Natural killer cell (primary cell): ENCODE measurements around the gene WHAMM. TPM values are rescaled to one million over a fixed set of nuclear protein-coding genes. Genes with fewer than 3 reads are reported as not detected.

Experiments used
- ATAC-seq, 3 donors: fragments of 150-1000 bp in 2 of 3; fragments of 200-7000 bp in 1 of 3; cut with Tn5 transposase; 1 replicate in 1 of 3; 2 replicates in 2 of 3; pipeline ENCODE4 v1.10.0; 2021; ENCODE audit warnings: mild to moderate bottlenecking in 2 of 3, moderate library complexity in 2 of 3
- DNase-seq, 2 donors: peaks; one replicate each; pipeline versions ENCODE4 v3.0.0 to v3.0.0-alpha.2; 2013 to 2021; ENCODE audit warnings: mixed read lengths in 1 of 2
- H3K27ac ChIP-seq: one replicate; pipeline ENCODE4 v1.5.1; 2013; ENCODE audit warnings: mild to moderate bottlenecking, low read length
- H3K27me3 ChIP-seq: one replicate; pipeline ENCODE4 v1.6.1; 2013; ENCODE audit warnings: low read length; ENCODE audit not compliant: control insufficient read depth, insufficient read depth
- H3K36me3 ChIP-seq: one replicate; pipeline ENCODE4 v1.6.1; 2013; ENCODE audit warnings: low read length; ENCODE audit not compliant: control insufficient read depth, insufficient read depth
- H3K4me1 ChIP-seq: one replicate; pipeline ENCODE4 v1.6.1; 2013; ENCODE audit warnings: low read length; ENCODE audit not compliant: control insufficient read depth, insufficient read depth
- H3K4me3 ChIP-seq: one replicate; pipeline ENCODE4 v1.5.1; 2013; ENCODE audit warnings: low read length
- H3K9me3 ChIP-seq: one replicate; pipeline ENCODE4 v1.6.1; 2013; ENCODE audit warnings: low read length; ENCODE audit not compliant: control insufficient read depth, insufficient read depth
- H3K27ac Mint-ChIP-seq, 2 donors: one replicate each; pipeline ENCODE4 v1.8.0; 2022; ENCODE audit warnings: mild to moderate bottlenecking in 2 of 2, mixed read lengths in 2 of 2, moderate library complexity in 1 of 2
- H3K27me3 Mint-ChIP-seq, 2 donors: one replicate each; pipeline ENCODE4 v1.8.0; 2022; ENCODE audit warnings: low read depth in 2 of 2, mixed read lengths in 2 of 2
- H3K36me3 Mint-ChIP-seq: one replicate; pipeline ENCODE4 v1.8.0; 2022; ENCODE audit warnings: mixed read lengths
- H3K4me1 Mint-ChIP-seq, 2 donors: one replicate each; pipeline ENCODE4 v1.8.0; 2022; ENCODE audit warnings: mixed read lengths in 2 of 2
- H3K4me3 Mint-ChIP-seq: one replicate; pipeline ENCODE4 v1.8.0; 2022; ENCODE audit warnings: mild to moderate bottlenecking, moderate library complexity, mixed read lengths
- H3K9me3 Mint-ChIP-seq, 2 donors: one replicate each; pipeline ENCODE4 v1.8.0; 2022; ENCODE audit warnings: mixed read lengths in 2 of 2
- CTCF ChIP-seq: fragments of 200-600 bp; IDR thresholded peaks from one replicate; pipeline ENCODE4 v1.8.0; 2022; ENCODE audit warnings: antibody characterized with exemption
- WGBS: methylation state at CpG from one replicate; pipeline ENCODE4 v1.1.7; 2013; ENCODE audit warnings: missing lambda C conversion rate; ENCODE audit not compliant: insufficient coverage; 5-methylcytosine and 5-hydroxymethylcytosine counted together
- intact Hi-C: fragments of 100-400 bp; cut with micrococcal nuclease; formaldehyde crosslinking; loops from one replicate; pipeline ENCODE4 v1.14.2; 2022
- total RNA-seq, 4 donors: library from RNA; stranded (reverse); fragments of 120-200 nt in 1 of 4; gene quantifications; one replicate each; pipeline versions ENCODE4 v1.2.3 to v1.2.4, GENCODE V29; 2013 to 2022

Gene WHAMM
- total RNA-seq, 3 donors from 2014 or later (not counting 1 experiment from before 2014, with no cell fraction given), result 48.5 to 78.0 (median 67.6) TPM

GRCh38 chr15:82870727-82871320, 61.4 kb downstream of the WHAMM start:
- H3K4me1 Mint-ChIP-seq, result no peaks in the 10 kb centered on the region
- ATAC-seq, result no peak
- intact Hi-C loops, result no loop called here
- no peaks in the 10 kb centered on the region for H3K36me3 Mint-ChIP-seq
- TF ChIP-seq CTCF, result no peak
- no peak overlapping the region for H3K4me3 Mint-ChIP-seq
- Histone ChIP-seq H3K4me3 (no peak overlapping the region), H3K9me3 (no peaks in the 10 kb centered on the region), H3K4me1 (peaks cover 4% of the 10 kb centered on the region), H3K27me3 (no peaks in the 10 kb centered on the region), H3K36me3 (no peaks in the 10 kb centered on the region), H3K27ac (no peak overlapping the region)
- no peaks in the 10 kb centered on the region for H3K27me3 Mint-ChIP-seq
- no peaks in the 10 kb centered on the region for H3K9me3 Mint-ChIP-seq
- no peak overlapping the region for H3K27ac Mint-ChIP-seq
- WGBS, result 52% methylated on average over 7 of the region's 7 CpGs
- DNase-seq, result no peak

- Mint-ChIP-seq H3K36me3 (no peaks in the 10 kb centered on the region), H3K9me3 (no peaks in the 10 kb centered on the region), H3K4me3 (no peak overlapping the region), H3K27me3 (no peaks in the 10 kb centered on the region), H3K4me1 (no peaks in the 10 kb centered on the region), H3K27ac (no peak overlapping the region)
- no peak overlapping the region for H3K27ac ChIP-seq
- H3K4me1 ChIP-seq, result peaks cover 4% of the 10 kb centered on the region
- 57% methylated on average over 5 of the region's 5 CpGs for WGBS
- H3K36me3 ChIP-seq, result no peaks in the 10 kb centered on the region
- H3K9me3 ChIP-seq, result no peaks in the 10 kb centered on the region
- H3K4me3 ChIP-seq, result no peak overlapping the region
- intact Hi-C loops, result no loop called here
- DNase-seq (no peak), ATAC-seq (no peak)
- no peak for TF ChIP-seq CTCF
- H3K27me3 ChIP-seq, result no peaks in the 10 kb centered on the region
Observed at GRCh38 chr15:82871358-82871757, 61.9 kb downstream of the WHAMM start.

GRCh38 chr15:82871832-82872484, 62.5 kb downstream of the WHAMM start:
- no peaks in the 10 kb centered on the region for H3K9me3 Mint-ChIP-seq
- Histone ChIP-seq H3K9me3 (no peaks in the 10 kb centered on the region), H3K27me3 (no peaks in the 10 kb centered on the region), H3K4me3 (no peak overlapping the region), H3K36me3 (no peaks in the 10 kb centered on the region), H3K4me1 (peaks cover 4% of the 10 kb centered on the region), H3K27ac (no peak overlapping the region)
- ATAC-seq (no peak), DNase-seq (no peak)
- H3K36me3 Mint-ChIP-seq, result no peaks in the 10 kb centered on the region
- H3K27ac Mint-ChIP-seq, result no peak overlapping the region
- no peak for TF ChIP-seq CTCF
- H3K4me1 Mint-ChIP-seq, result no peaks in the 10 kb centered on the region
- intact Hi-C loops, result no loop called here
- 47% methylated on average over 7 of the region's 7 CpGs for WGBS
- no peaks in the 10 kb centered on the region for H3K27me3 Mint-ChIP-seq
- H3K4me3 Mint-ChIP-seq, result no peak overlapping the region
